Urinary bladder (tissue), 4 donors: Measurements from ENCODE around the gene USP12. TPM values are rescaled to one million over a fixed set of nuclear protein-coding genes. Genes with fewer than 3 reads are reported as not detected.
"Not testable (repeated sequence)": the region's sequence is repeated elsewhere in the genome, so short reads cannot be mapped to it uniquely, and the experiment has no call there.

ENCODE experiments used
- DNase-seq: peaks from one replicate; pipeline ENCODE4 v3.0.0-alpha.2; 2015; ENCODE audit errors: extremely low spot score
- H3K27ac ChIP-seq: one replicate; pipeline ENCODE4 v1.5.1; 2013; ENCODE audit warnings: low read depth, mild to moderate bottlenecking, moderate library complexity
- H3K36me3 ChIP-seq: one replicate; pipeline ENCODE4 v1.6.1; 2013; ENCODE audit warnings: mild to moderate bottlenecking, moderate library complexity; ENCODE audit not compliant: insufficient read depth
- H3K4me1 ChIP-seq: one replicate; pipeline ENCODE4 v1.6.1; 2013; ENCODE audit warnings: mild to moderate bottlenecking, moderate library complexity; ENCODE audit not compliant: insufficient read depth
- H3K4me3 ChIP-seq: one replicate; pipeline ENCODE4 v1.5.1; 2013; ENCODE audit warnings: low read depth, low read length
- WGBS: extraction: QIAGEN DNeasy Blood & Tissue Kit; methylation state at CpG from one replicate; pipeline ENCODE4 v1.1.7; 2013; 5-methylcytosine and 5-hydroxymethylcytosine counted together
- polyA plus RNA-seq: library from polyadenylated mRNA; stranded (reverse); fragments of 200-250 nt; gene quantifications from one replicate; pipeline ENCODE4 v1.2.3, GENCODE V29; 2013
- total RNA-seq: library from RNA; depleted of rRNA; stranded (reverse); fragments of >200 nt; gene quantifications from one replicate; pipeline ENCODE4 v1.2.3, GENCODE V29; 2014
- donor health status: healthy with polysubstance abuse.
- donor health status: healthy.

Gene USP12
- total and polyA plus RNA-seq, 2 donors = 21.8 to 45.0 TPM

DNA sequence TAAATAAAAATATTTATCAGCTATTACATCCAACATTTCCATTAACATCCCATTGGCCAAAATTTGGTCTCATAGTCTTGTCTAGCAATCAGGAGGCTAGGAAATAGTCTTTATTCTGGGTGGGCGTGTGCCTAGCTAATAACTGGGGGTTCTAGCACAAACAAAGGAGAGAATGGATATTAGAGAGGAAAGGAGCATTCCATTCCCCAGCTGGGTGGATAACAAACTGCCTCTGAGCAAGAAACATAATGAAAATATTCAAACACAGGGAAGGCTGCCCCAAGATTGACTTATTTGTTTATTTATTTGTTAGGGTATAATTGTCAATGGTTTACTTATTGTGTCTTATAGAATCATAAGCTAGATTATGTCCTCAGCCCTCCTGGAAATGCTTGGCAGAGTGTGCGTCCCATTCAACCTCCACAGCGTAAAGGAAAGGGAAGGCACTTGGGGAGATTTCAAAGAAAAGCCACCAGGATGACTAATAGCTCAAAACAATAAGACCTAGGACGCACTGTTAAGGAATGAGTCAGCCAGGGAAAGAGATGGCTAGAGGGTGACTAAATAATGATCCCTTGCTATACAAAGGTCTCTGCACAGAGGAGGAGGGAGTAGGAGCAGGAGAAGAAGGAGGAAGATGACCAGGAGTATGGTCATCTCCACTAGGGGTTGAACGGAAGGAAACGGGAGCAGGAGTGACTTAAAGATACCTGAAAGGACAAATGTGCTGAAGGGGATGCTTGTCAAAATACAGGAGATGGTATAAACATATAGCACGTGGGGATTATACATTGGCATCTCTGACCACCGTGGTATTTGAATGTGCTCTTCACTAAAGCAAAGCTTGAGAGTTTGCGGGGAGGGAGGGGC lies 23.5 kb upstream of the USP12 start:
- H3K27ac ChIP-seq = no peak overlapping the region
- H3K36me3 ChIP-seq = no peaks in the 10 kb centered on the region
- 58% methylated on average over 9 of the region's 9 CpGs for WGBS
- no peak for DNase-seq
- H3K4me1 ChIP-seq = no peaks in the 10 kb centered on the region
- H3K4me3 ChIP-seq = no peak overlapping the region

- H3K36me3 ChIP-seq = no peaks in the 10 kb centered on the region
- H3K4me3 ChIP-seq = no peak overlapping the region
- WGBS = 76% methylated on average over 3 of the region's 3 CpGs
- no peaks in the 10 kb centered on the region for H3K4me1 ChIP-seq
- no peak overlapping the region for H3K27ac ChIP-seq
- no peak for DNase-seq
Observed at GRCh38 chr13:27194209-27194608, 22.6 kb upstream of the USP12 start.

DNA sequence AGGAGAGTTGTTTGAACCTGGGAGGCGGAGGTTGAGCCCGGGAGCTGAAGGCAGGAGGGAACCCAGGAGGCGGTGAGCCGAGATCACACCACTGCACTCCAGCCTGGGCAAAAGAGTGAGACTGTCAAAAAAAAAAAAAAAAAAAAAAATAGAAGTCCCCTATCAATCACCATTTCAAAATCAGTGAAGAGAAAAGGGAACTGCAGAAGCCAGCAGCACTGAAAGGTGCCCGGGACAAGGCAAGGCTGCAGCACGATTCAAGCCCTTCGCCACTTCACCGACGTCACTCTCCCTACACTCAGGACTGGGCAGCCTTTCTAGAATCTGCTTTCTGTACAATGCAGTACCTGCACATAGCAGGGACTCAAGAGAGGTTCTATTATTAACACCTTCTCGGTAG lies 21.9 kb upstream of the USP12 start:
- H3K27ac ChIP-seq = no peak overlapping the region
- H3K36me3 ChIP-seq = no peaks in the 10 kb centered on the region
- no peak overlapping the region for H3K4me3 ChIP-seq
- no peaks in the 10 kb centered on the region for H3K4me1 ChIP-seq
- WGBS = 87% methylated on average over 10 of the region's 10 CpGs
- no peak for DNase-seq

- Histone ChIP-seq H3K27ac (no peak overlapping the region), H3K4me3 (no peak overlapping the region), H3K36me3 (no peaks in the 10 kb centered on the region), H3K4me1 (no peaks in the 10 kb centered on the region)
- DNase-seq = no peak
- 90% methylated on average over 1 of the region's 1 CpG for WGBS
Observed at GRCh38 chr13:27192973-27193372, 21.4 kb upstream of the USP12 start.

GRCh38 chr13:27192367-27192766 lies 20.8 kb upstream of the USP12 start:
- not testable (repeated sequence) for DNase-seq, H3K4me1 ChIP-seq, H3K36me3 ChIP-seq, H3K4me3 ChIP-seq, H3K27ac ChIP-seq
- 46% methylated on average over 1 of the region's 1 CpG for WGBS

DNA sequence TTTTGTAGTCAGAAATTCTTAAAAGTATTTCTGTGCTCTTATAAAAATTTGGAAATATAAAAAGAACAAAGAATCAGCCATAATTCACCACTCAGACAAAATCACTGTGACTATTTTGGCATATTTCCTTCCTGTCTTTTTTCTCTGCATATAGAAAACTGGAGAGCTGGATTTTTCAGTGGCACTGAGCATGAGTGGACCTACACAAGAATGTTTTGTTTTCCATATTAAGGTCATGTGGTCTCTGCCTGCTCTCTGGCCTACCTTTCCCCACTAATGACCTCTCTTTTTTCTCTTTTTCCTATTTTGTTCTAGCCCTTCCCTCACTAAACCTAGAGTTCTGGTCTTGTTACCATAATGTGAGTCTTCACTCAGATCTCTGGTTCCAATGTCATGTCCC lies 17.6 kb upstream of the USP12 start:
- H3K36me3 ChIP-seq = no peaks in the 10 kb centered on the region
- DNase-seq = no peak

GRCh38 chr13:27188239-27188638 lies 16.6 kb upstream of the USP12 start:
- 72% methylated on average over 4 of the region's 4 CpGs for WGBS
- H3K4me3 ChIP-seq = no peak overlapping the region
- no peaks in the 10 kb centered on the region for H3K4me1 ChIP-seq
- H3K27ac ChIP-seq = no peak overlapping the region
- no peak for DNase-seq
- no peaks in the 10 kb centered on the region for H3K36me3 ChIP-seq

More for the DNA sequence above, 17.6 kb upstream of the USP12 start:
- Histone ChIP-seq H3K4me3 (no peak overlapping the region), H3K4me1 (no peaks in the 10 kb centered on the region), H3K27ac (no peak overlapping the region)

- DNase-seq = no peak
- Histone ChIP-seq H3K27ac (no peak overlapping the region), H3K4me1 (no peaks in the 10 kb centered on the region), H3K4me3 (no peak overlapping the region), H3K36me3 (no peaks in the 10 kb centered on the region)
- WGBS = 56% methylated on average over 5 of the region's 5 CpGs
Observed at GRCh38 chr13:27186295-27186694, 14.7 kb upstream of the USP12 start.

- Histone ChIP-seq H3K27ac (no peak overlapping the region), H3K4me3 (no peak overlapping the region), H3K4me1 (no peaks in the 10 kb centered on the region), H3K36me3 (no peaks in the 10 kb centered on the region)
- 84% methylated on average over 9 of the region's 9 CpGs for WGBS
- no peak for DNase-seq
Observed at GRCh38 chr13:27183561-27184147, 12.0 kb upstream of the USP12 start.

- no peak overlapping the region for H3K27ac ChIP-seq
- H3K36me3 ChIP-seq = no peaks in the 10 kb centered on the region
- 39% methylated on average over 10 of the region's 10 CpGs for WGBS
- no peak overlapping the region for H3K4me3 ChIP-seq
- DNase-seq = no peak
- H3K4me1 ChIP-seq = no peaks in the 10 kb centered on the region
Observed at GRCh38 chr13:27182844-27183497, 11.4 kb upstream of the USP12 start.

GRCh38 chr13:27182054-27182453 lies 10.4 kb upstream of the USP12 start:
- no peak for DNase-seq

GRCh38 chr13:27177852-27178251 lies 6.2 kb upstream of the USP12 start:
- H3K27ac ChIP-seq = no peak overlapping the region
- no peaks in the 10 kb centered on the region for H3K4me1 ChIP-seq
- no peak overlapping the region for H3K4me3 ChIP-seq
- no peak for DNase-seq
- H3K36me3 ChIP-seq = no peaks in the 10 kb centered on the region
- WGBS = 43% methylated on average over 3 of the region's 3 CpGs

More at GRCh38 chr13:27182054-27182453, 10.4 kb upstream of the USP12 start:
- Histone ChIP-seq H3K27ac (no peak overlapping the region), H3K36me3 (no peaks in the 10 kb centered on the region), H3K4me1 (no peaks in the 10 kb centered on the region), H3K4me3 (no peak overlapping the region)
- WGBS = 91% methylated on average over 2 of the region's 2 CpGs

DNA sequence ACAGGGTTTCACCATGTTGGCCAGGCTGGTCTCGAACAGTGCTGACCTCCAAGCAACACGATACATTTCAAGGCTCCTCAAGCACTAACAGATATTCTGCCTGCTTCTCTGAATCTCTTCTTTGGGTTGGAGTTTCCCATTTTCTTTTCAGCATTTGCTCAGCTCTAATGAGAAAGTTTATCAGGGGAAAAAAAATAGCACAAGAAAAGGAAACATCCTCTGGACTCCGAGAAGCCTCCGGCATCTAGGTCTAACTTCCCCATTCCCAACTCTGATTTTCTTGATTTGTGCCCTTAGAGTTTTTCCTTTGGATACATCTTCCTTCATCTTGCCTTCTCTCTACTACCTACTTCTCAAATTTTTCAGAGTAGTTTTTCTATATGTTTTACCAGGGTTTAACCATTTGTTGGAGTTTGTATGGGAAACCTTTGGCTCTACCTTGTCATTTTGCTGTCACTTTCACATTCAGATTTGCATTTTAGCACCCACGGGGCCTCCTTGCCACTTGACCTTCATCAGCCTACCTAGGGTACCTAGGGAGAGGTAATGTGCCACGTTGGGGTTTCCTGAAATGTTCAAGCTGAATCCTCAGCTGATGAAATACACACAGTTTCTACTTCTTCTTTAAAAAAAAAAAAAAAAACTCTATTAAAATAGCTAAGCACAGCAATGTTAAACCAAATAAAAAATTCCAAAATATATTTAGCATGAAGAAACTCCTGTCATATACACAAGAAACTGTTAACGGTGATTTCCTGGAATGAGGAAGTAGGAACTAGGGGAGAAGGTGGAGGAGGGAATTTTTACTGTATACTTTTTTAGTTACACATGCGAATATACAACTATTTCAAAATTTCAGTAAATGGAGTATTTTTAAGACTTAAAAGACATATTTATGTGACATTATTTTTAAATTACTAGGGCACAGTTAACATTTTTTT lies 5.1 kb upstream of the USP12 start:
- Histone ChIP-seq H3K4me3 (no peak overlapping the region), H3K4me1 (no peaks in the 10 kb centered on the region), H3K36me3 (no peaks in the 10 kb centered on the region), H3K27ac (no peak overlapping the region)
- DNase-seq = no peak
- 79% methylated on average over 8 of the region's 8 CpGs for WGBS
